ENCODE data around the gene ACTA2. TPM values are rescaled to one million over a fixed set of nuclear protein-coding genes. Genes with fewer than 3 reads are reported as not detected.

The ACTA2 gene
- total RNA-seq, 1 experiment from 2014 or later: 2.4 TPM

- Mint-ChIP-seq H3K27me3 (ENCODE audit: low read depth) (no peaks in the 10 kb centered on the region), H3K27ac (no peak overlapping the region), H3K9me3 (no peaks in the 10 kb centered on the region), H3K36me3 (ENCODE audit: insufficient read depth in 1 of 3, low read depth in 3 of 3) (no peaks in the 10 kb centered on the region), H3K4me3 (no peak overlapping the region), H3K4me1 (peaks cover 13 to 14% of the 10 kb centered on the region in 2 experiments)
- H2BK12ac ChIP-seq (ENCODE audit: insufficient read length, low read depth, low read length): no peak overlapping the region
- H3K79me1 ChIP-seq (ENCODE audit: insufficient read depth, low read depth, low read length, poor library complexity, severe bottlenecking): no peaks in the 10 kb centered on the region
- H4K8ac ChIP-seq (replicated peaks; ENCODE audit: insufficient read length, low read depth, low read length): no peak overlapping the region
- no peak overlapping the region for H3K4me2 ChIP-seq (ENCODE audit: insufficient read depth, insufficient read length, low read length)
- no peak overlapping the region for H3K27ac ChIP-seq (ENCODE audit: insufficient read length, low read depth, low read length)
- H3K56ac ChIP-seq (ENCODE audit: insufficient read length, low read depth, low read length): no peak overlapping the region
- no peaks in the 10 kb centered on the region for H3K23me2 ChIP-seq (ENCODE audit: insufficient read length, low read depth, low read length, poor library complexity, severe bottlenecking)
- H2AK5ac ChIP-seq (ENCODE audit: insufficient read length, low read length): no peak overlapping the region
- H4K91ac ChIP-seq (ENCODE audit: insufficient read length, low read depth, low read length): no peak overlapping the region
- no peak overlapping the region for H2BK5ac ChIP-seq (ENCODE audit: insufficient read length, low read length)
- TF ChIP-seq, protein P1, sequence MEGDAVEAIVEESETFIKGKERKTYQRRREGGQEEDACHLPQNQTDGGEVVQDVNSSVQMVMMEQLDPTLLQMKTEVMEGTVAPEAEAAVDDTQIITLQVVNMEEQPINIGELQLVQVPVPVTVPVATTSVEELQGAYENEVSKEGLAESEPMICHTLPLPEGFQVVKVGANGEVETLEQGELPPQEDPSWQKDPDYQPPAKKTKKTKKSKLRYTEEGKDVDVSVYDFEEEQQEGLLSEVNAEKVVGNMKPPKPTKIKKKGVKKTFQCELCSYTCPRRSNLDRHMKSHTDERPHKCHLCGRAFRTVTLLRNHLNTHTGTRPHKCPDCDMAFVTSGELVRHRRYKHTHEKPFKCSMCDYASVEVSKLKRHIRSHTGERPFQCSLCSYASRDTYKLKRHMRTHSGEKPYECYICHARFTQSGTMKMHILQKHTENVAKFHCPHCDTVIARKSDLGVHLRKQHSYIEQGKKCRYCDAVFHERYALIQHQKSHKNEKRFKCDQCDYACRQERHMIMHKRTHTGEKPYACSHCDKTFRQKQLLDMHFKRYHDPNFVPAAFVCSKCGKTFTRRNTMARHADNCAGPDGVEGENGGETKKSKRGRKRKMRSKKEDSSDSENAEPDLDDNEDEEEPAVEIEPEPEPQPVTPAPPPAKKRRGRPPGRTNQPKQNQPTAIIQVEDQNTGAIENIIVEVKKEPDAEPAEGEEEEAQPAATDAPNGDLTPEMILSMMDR (conservative IDR thresholded peaks at IDR 0.05): no peak
- no peaks in the 10 kb centered on the region for H3K79me2 ChIP-seq (ENCODE audit: insufficient read depth, low read length)
- no peak overlapping the region for H4K5ac ChIP-seq (ENCODE audit: insufficient read length, low read depth, low read length)
- no peaks in the 10 kb centered on the region for H3K4me1 ChIP-seq (ENCODE audit: insufficient read depth, low read length)
- no peak for DNase-seq
- H3K18ac ChIP-seq (ENCODE audit: insufficient read length, low read depth, low read length): no peak overlapping the region
- no peaks in the 10 kb centered on the region for H3K9me3 ChIP-seq (ENCODE audit: control insufficient read depth, low read depth, low read length)
- no peaks in the 10 kb centered on the region for H3K27me3 ChIP-seq (ENCODE audit: insufficient read depth, low read length)
- no peak overlapping the region for H3K14ac ChIP-seq (ENCODE audit: insufficient read depth, low read length)
- no CpG with 5 or more reads among the region's 2 CpGs for WGBS (ENCODE audit: extremely low coverage, insufficient read length, low lambda C conversion rate)
- H3K9ac ChIP-seq (ENCODE audit: extremely low read depth, insufficient read length, low read length): no peak overlapping the region
- H4K20me1 ChIP-seq (ENCODE audit: control insufficient read depth, insufficient read depth, insufficient read length): no peaks in the 10 kb centered on the region
- no peak overlapping the region for H3K4ac ChIP-seq (ENCODE audit: low read depth, low read length)
- H3T11ph ChIP-seq (ENCODE audit: low read length): no peak overlapping the region
- H3K23ac ChIP-seq (ENCODE audit: insufficient read length, low read depth, low read length): no peak overlapping the region
- H2AFZ ChIP-seq (ENCODE audit: low read length): no peak overlapping the region
- H2BK15ac ChIP-seq (ENCODE audit: low read depth, low read length): no peak overlapping the region
- no peak overlapping the region for H2BK120ac ChIP-seq (ENCODE audit: low read depth, low read length, poor library complexity, severe bottlenecking)
- H2BK20ac ChIP-seq (ENCODE audit: low read depth, low read length, poor library complexity, severe bottlenecking): no peak overlapping the region
These were observed 19.0 kb downstream of the ACTA2 start for GRCh38 chr10:88933564-88933963.
